Measurements from ENCODE around the gene STUB1. TPM values are rescaled to one million over a fixed set of nuclear protein-coding genes. Genes with fewer than 3 reads are reported as not detected.

The STUB1 gene
- polyA plus RNA-seq, 2 of the 4 experiments (the other 2 are of a cell fraction): 60.6 to 93.5 TPM

DNA sequence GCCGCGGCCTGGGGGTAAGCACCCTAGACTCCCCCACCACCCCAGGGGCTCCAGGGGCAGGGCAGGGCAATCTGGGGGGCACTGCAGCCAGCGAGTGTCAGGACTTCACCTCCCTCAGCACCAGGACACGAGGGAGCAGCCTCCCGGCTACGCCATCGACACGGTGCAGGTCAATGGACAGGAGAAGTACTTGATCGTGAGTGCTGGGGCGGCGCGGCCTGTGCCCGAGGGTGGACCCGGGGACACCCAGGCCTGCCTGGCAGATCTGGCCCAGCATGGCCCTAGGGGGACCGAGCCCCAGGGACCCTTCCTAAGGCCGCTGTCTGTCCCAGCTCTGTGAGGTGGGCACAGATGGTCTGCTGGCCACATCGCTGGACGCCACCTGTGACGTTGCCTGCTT is 7.8 kb upstream of the STUB1 start:
- no peak for FAIRE-seq
- no peak overlapping the region for H3K4me2 ChIP-seq
- H3K4me1 ChIP-seq: peaks cover 27% of the 10 kb centered on the region
- no peak overlapping the region for H3K27ac ChIP-seq
- ChIA-PET CTCF (interaction anchor here (1.0 to 2.3 kb wide), 2 partner anchors 11 to 14 kb away, joined by 3 to 8 read pairs; no protein-coding TSS in a partner anchor), POLR2A (no interaction called here)
- H3K9me3 ChIP-seq: no peaks in the 10 kb centered on the region
- WGBS (ENCODE audit: missing lambda C conversion rate): 96% methylated on average over 16 of the region's 19 CpGs
- ATAC-seq: no peak
- H3K4me3 ChIP-seq: no peak overlapping the region
- no peak for DNase-seq (ENCODE audit: low read depth in 1 of 2, low spot score in 1 of 2)
- no peak for TF ChIP-seq RFX5 (IDR thresholded peaks at IDR 0.05)
- TF ChIP-seq NPAS2 (CRISPR knock-in tag; IDR thresholded peaks at IDR 0.05; ENCODE audit: borderline replicate concordance): no peak
- no peak for TF ChIP-seq ZFP36 (IDR thresholded peaks at IDR 0.05; ENCODE audit: borderline replicate concordance, partially characterized antibody)
- TF ChIP-seq HOXA7 (CRISPR knock-in tag; IDR thresholded peaks at IDR 0.05): no peak
- TF ChIP-seq ZNF302 (CRISPR knock-in tag; IDR thresholded peaks at IDR 0.05): no peak
- TF ChIP-seq HOXB13 (CRISPR knock-in tag; IDR thresholded peaks at IDR 0.05; ENCODE audit: low read depth): no peak
- no peak for TF ChIP-seq HEYL (CRISPR knock-in tag; IDR thresholded peaks at IDR 0.05)
- TF ChIP-seq, protein P1, sequence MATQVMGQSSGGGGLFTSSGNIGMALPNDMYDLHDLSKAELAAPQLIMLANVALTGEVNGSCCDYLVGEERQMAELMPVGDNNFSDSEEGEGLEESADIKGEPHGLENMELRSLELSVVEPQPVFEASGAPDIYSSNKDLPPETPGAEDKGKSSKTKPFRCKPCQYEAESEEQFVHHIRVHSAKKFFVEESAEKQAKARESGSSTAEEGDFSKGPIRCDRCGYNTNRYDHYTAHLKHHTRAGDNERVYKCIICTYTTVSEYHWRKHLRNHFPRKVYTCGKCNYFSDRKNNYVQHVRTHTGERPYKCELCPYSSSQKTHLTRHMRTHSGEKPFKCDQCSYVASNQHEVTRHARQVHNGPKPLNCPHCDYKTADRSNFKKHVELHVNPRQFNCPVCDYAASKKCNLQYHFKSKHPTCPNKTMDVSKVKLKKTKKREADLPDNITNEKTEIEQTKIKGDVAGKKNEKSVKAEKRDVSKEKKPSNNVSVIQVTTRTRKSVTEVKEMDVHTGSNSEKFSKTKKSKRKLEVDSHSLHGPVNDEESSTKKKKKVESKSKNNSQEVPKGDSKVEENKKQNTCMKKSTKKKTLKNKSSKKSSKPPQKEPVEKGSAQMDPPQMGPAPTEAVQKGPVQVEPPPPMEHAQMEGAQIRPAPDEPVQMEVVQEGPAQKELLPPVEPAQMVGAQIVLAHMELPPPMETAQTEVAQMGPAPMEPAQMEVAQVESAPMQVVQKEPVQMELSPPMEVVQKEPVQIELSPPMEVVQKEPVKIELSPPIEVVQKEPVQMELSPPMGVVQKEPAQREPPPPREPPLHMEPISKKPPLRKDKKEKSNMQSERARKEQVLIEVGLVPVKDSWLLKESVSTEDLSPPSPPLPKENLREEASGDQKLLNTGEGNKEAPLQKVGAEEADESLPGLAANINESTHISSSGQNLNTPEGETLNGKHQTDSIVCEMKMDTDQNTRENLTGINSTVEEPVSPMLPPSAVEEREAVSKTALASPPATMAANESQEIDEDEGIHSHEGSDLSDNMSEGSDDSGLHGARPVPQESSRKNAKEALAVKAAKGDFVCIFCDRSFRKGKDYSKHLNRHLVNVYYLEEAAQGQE (IDR thresholded peaks at IDR 0.05): no peak
- no peak for TF ChIP-seq HOXB5 (CRISPR knock-in tag; IDR thresholded peaks at IDR 0.05)
- TF ChIP-seq CBX8 (IDR thresholded peaks at IDR 0.05): no peak
- no peak for TF ChIP-seq CHD4 (IDR thresholded peaks at IDR 0.05; ENCODE audit: borderline replicate concordance)

- Histone ChIP-seq H3K9me3 (no peaks in the 10 kb centered on the region), H3K4me3 (no peak overlapping the region), H3K4me2 (no peak overlapping the region), H3K4me1 (peaks cover 23% of the 10 kb centered on the region), H3K27ac (peak overlapping the region in 1 of 2 experiments; percentile 58; a peak in 3 of 6 replicates)
- 88% methylated on average over 21 of the region's 21 CpGs for WGBS (ENCODE audit: missing lambda C conversion rate)
- ChIA-PET CTCF (interaction anchor here (1.1 to 1.4 kb wide), 3 partner anchors 12 to 19 kb away, joined by 3 to 10 read pairs (median 4); no protein-coding TSS in a partner anchor), POLR2A (no interaction called here)
- no peak for FAIRE-seq
- ATAC-seq: no peak
- TF ChIP-seq FOXS1 (CRISPR knock-in tag; IDR thresholded peaks at IDR 0.05): no peak
- TF ChIP-seq HMGXB4 (CRISPR knock-in tag; IDR thresholded peaks at IDR 0.05; ENCODE audit: borderline replicate concordance): no peak
- no peak for TF ChIP-seq JUN (IDR thresholded peaks at IDR 0.05)
- TF ChIP-seq POLR2A (IDR thresholded peaks at IDR 0.05; ENCODE audit: low read length): no peak
- no peak for TF ChIP-seq CHD4 (IDR thresholded peaks at IDR 0.05; ENCODE audit: borderline replicate concordance)
- TF ChIP-seq ESRRA (IDR thresholded peaks at IDR 0.05; ENCODE audit: borderline replicate concordance, low read length): no peak
- no peak for TF ChIP-seq HOXA7 (CRISPR knock-in tag; IDR thresholded peaks at IDR 0.05)
- TF ChIP-seq, protein P2, sequence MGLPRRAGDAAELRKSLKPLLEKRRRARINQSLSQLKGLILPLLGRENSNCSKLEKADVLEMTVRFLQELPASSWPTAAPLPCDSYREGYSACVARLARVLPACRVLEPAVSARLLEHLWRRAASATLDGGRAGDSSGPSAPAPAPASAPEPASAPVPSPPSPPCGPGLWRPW (IDR thresholded peaks at IDR 0.05): no peak
- TF ChIP-seq SMC3 (IDR thresholded peaks at IDR 0.05): no peak
- no peak for TF ChIP-seq NR3C1 (IDR thresholded peaks at IDR 0.05)
- no peak for TF ChIP-seq ZNF302 (CRISPR knock-in tag; IDR thresholded peaks at IDR 0.05)
- TF ChIP-seq RCOR1 (IDR thresholded peaks at IDR 0.05; ENCODE audit: low read depth, low read length): no peak
- TF ChIP-seq MYC (IDR thresholded peaks at IDR 0.05; ENCODE audit: borderline replicate concordance, low read length): no peak
- TF ChIP-seq SREBF2 (IDR thresholded peaks at IDR 0.05): no peak
- TF ChIP-seq CEBPB (IDR thresholded peaks at IDR 0.05): no peak
- TF ChIP-seq MAZ (IDR thresholded peaks at IDR 0.05; ENCODE audit: borderline replicate concordance, low read depth, low read length): no peak
- TF ChIP-seq, protein P3, sequence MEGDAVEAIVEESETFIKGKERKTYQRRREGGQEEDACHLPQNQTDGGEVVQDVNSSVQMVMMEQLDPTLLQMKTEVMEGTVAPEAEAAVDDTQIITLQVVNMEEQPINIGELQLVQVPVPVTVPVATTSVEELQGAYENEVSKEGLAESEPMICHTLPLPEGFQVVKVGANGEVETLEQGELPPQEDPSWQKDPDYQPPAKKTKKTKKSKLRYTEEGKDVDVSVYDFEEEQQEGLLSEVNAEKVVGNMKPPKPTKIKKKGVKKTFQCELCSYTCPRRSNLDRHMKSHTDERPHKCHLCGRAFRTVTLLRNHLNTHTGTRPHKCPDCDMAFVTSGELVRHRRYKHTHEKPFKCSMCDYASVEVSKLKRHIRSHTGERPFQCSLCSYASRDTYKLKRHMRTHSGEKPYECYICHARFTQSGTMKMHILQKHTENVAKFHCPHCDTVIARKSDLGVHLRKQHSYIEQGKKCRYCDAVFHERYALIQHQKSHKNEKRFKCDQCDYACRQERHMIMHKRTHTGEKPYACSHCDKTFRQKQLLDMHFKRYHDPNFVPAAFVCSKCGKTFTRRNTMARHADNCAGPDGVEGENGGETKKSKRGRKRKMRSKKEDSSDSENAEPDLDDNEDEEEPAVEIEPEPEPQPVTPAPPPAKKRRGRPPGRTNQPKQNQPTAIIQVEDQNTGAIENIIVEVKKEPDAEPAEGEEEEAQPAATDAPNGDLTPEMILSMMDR (IDR thresholded peaks at IDR 0.05): no peak
- no peak for TF ChIP-seq NFE2L2 (conservative IDR thresholded peaks at IDR 0.05; ENCODE audit: low read length)
- DNase-seq (ENCODE audit: low read depth in 1 of 2, low spot score in 1 of 2): no peak
Observed at GRCh38 chr16:672851-673250, 7.4 kb upstream of the STUB1 start.
